ENCODE data around the gene AHCYL1.

Gene AHCYL1

GRCh38 chr1:109977225-109977624 lies 7.3 kb upstream of the AHCYL1 start:
- Histone ChIP-seq H2BK120ac (ENCODE audit: low read depth, low read length) (no peak overlapping the region), H2BK5ac (ENCODE audit: low read length) (no peak overlapping the region)

GRCh38 chr1:109977657-109978378 lies 6.7 kb upstream of the AHCYL1 start:
- H3K4ac ChIP-seq (ENCODE audit: low read depth, low read length), result no peak overlapping the region
- DNase-seq, result no peak
- no peak overlapping the region for H2BK15ac ChIP-seq (replicated peaks; ENCODE audit: low read depth)
- no CpG with 5 or more reads among the region's 12 CpGs for WGBS (ENCODE audit: extremely low coverage, insufficient coverage, low lambda C conversion rate)
- H3K23ac ChIP-seq (ENCODE audit: low read length), result no peak overlapping the region
- H3K18ac ChIP-seq (ENCODE audit: low read length), result no peak overlapping the region
- no peak overlapping the region for H2BK5ac ChIP-seq (ENCODE audit: low read length)
- H2AK5ac ChIP-seq (ENCODE audit: low read length), result no peak overlapping the region
- H3K9ac ChIP-seq (ENCODE audit: low read length), result no peak overlapping the region
- H3K27me3 ChIP-seq (ENCODE audit: insufficient read depth, low read length, poor library complexity), result no peaks in the 10 kb centered on the region
- no peaks in the 10 kb centered on the region for H3K79me1 ChIP-seq (ENCODE audit: low read length)
- H3K4me3 ChIP-seq (ENCODE audit: low read length), result no peak overlapping the region
- no peak overlapping the region for H3K56ac ChIP-seq (ENCODE audit: low read length)
- H2BK120ac ChIP-seq (ENCODE audit: low read depth, low read length), result no peak overlapping the region
- no peak overlapping the region for H3K27ac ChIP-seq (ENCODE audit: low read depth, low read length)
- H3K4me1 ChIP-seq (ENCODE audit: control insufficient read depth, low read depth, low read length), result no peaks in the 10 kb centered on the region
- H3K36me3 ChIP-seq (ENCODE audit: control insufficient read depth, insufficient read depth, low read length), result no peaks in the 10 kb centered on the region
- no peak overlapping the region for H4K5ac ChIP-seq (ENCODE audit: low read length)
- no peak overlapping the region for H4K8ac ChIP-seq (ENCODE audit: low read depth, low read length)
- H3K4me2 ChIP-seq (ENCODE audit: low read length), result no peak overlapping the region
- H3K79me2 ChIP-seq (ENCODE audit: control insufficient read depth, insufficient read depth, low read length), result no peaks in the 10 kb centered on the region

More at GRCh38 chr1:109977225-109977624, 7.3 kb upstream of the AHCYL1 start:
- Histone ChIP-seq H3K23ac (ENCODE audit: low read length) (no peak overlapping the region), H3K4me1 (ENCODE audit: control insufficient read depth, low read depth, low read length) (no peaks in the 10 kb centered on the region), H3K18ac (ENCODE audit: low read length) (no peak overlapping the region), H3K56ac (ENCODE audit: low read length) (no peak overlapping the region), H2AK5ac (ENCODE audit: low read length) (no peak overlapping the region), H4K8ac (ENCODE audit: low read depth, low read length) (no peak overlapping the region), H4K5ac (ENCODE audit: low read length) (no peak overlapping the region), H3K4me2 (ENCODE audit: low read length) (no peak overlapping the region), H3K27me3 (ENCODE audit: insufficient read depth, low read length, poor library complexity) (no peaks in the 10 kb centered on the region), H3K36me3 (ENCODE audit: control insufficient read depth, insufficient read depth, low read length) (no peaks in the 10 kb centered on the region), H3K4ac (ENCODE audit: low read depth, low read length) (no peak overlapping the region), H3K9ac (ENCODE audit: low read length) (no peak overlapping the region), H2BK15ac (replicated peaks; ENCODE audit: low read depth) (no peak overlapping the region), H3K79me1 (ENCODE audit: low read length) (no peaks in the 10 kb centered on the region), H3K4me3 (ENCODE audit: low read length) (no peak overlapping the region), H3K79me2 (ENCODE audit: control insufficient read depth, insufficient read depth, low read length) (no peaks in the 10 kb centered on the region), H3K27ac (ENCODE audit: low read depth, low read length) (no peak overlapping the region)
- WGBS (ENCODE audit: extremely low coverage, insufficient coverage, low lambda C conversion rate), result no CpG with 5 or more reads among the region's 8 CpGs
- no peak for DNase-seq

- Histone ChIP-seq H3K4ac (ENCODE audit: low read depth, low read length) (no peak overlapping the region), H3K36me3 (ENCODE audit: control insufficient read depth, insufficient read depth, low read length) (no peaks in the 10 kb centered on the region), H3K18ac (ENCODE audit: low read length) (no peak overlapping the region), H3K4me1 (ENCODE audit: control insufficient read depth, low read depth, low read length) (no peaks in the 10 kb centered on the region), H2BK120ac (ENCODE audit: low read depth, low read length) (no peak overlapping the region), H4K5ac (ENCODE audit: low read length) (no peak overlapping the region), H3K9ac (ENCODE audit: low read length) (no peak overlapping the region), H2BK15ac (replicated peaks; ENCODE audit: low read depth) (no peak overlapping the region), H2AK5ac (ENCODE audit: low read length) (no peak overlapping the region), H3K4me3 (ENCODE audit: low read length) (no peak overlapping the region), H3K79me1 (ENCODE audit: low read length) (no peaks in the 10 kb centered on the region), H3K23ac (ENCODE audit: low read length) (no peak overlapping the region), H3K4me2 (ENCODE audit: low read length) (no peak overlapping the region), H3K79me2 (ENCODE audit: control insufficient read depth, insufficient read depth, low read length) (no peaks in the 10 kb centered on the region), H3K56ac (ENCODE audit: low read length) (no peak overlapping the region), H2BK5ac (ENCODE audit: low read length) (no peak overlapping the region), H3K27ac (ENCODE audit: low read depth, low read length) (no peak overlapping the region), H3K27me3 (ENCODE audit: insufficient read depth, low read length, poor library complexity) (no peaks in the 10 kb centered on the region), H4K8ac (ENCODE audit: low read depth, low read length) (no peak overlapping the region)
- WGBS (ENCODE audit: extremely low coverage, insufficient coverage, low lambda C conversion rate), result no CpG with 5 or more reads among the region's 9 CpGs
- no peak for DNase-seq
Measured at GRCh38 chr1:109978761-109979488, 5.6 kb upstream of the AHCYL1 start.

- no peaks in the 10 kb centered on the region for H3K79me2 ChIP-seq (ENCODE audit: control insufficient read depth, insufficient read depth, low read length)
- H2BK5ac ChIP-seq (ENCODE audit: low read length), result no peak overlapping the region
- WGBS (ENCODE audit: extremely low coverage, insufficient coverage, low lambda C conversion rate), result no CpG with 5 or more reads among the region's 5 CpGs
- H3K56ac ChIP-seq (ENCODE audit: low read length), result no peak overlapping the region
- no peak overlapping the region for H3K4ac ChIP-seq (ENCODE audit: low read depth, low read length)
- no peak for DNase-seq
- no peak overlapping the region for H2BK15ac ChIP-seq (replicated peaks; ENCODE audit: low read depth)
- H3K4me3 ChIP-seq (ENCODE audit: low read length), result no peak overlapping the region
- no peak overlapping the region for H3K9ac ChIP-seq (ENCODE audit: low read length)
- H3K36me3 ChIP-seq (ENCODE audit: control insufficient read depth, insufficient read depth, low read length), result no peaks in the 10 kb centered on the region
- H3K27ac ChIP-seq (ENCODE audit: low read depth, low read length), result no peak overlapping the region
- H4K5ac ChIP-seq (ENCODE audit: low read length), result no peak overlapping the region
- no peak overlapping the region for H4K8ac ChIP-seq (ENCODE audit: low read depth, low read length)
- H3K27me3 ChIP-seq (ENCODE audit: insufficient read depth, low read length, poor library complexity), result no peaks in the 10 kb centered on the region
- peaks cover 2% of the 10 kb centered on the region for H3K4me1 ChIP-seq (ENCODE audit: control insufficient read depth, low read depth, low read length)
- no peak overlapping the region for H3K4me2 ChIP-seq (ENCODE audit: low read length)
- no peak overlapping the region for H3K23ac ChIP-seq (ENCODE audit: low read length)
- no peaks in the 10 kb centered on the region for H3K79me1 ChIP-seq (ENCODE audit: low read length)
- no peak overlapping the region for H3K18ac ChIP-seq (ENCODE audit: low read length)
- H2BK120ac ChIP-seq (ENCODE audit: low read depth, low read length), result no peak overlapping the region
- no peak overlapping the region for H2AK5ac ChIP-seq (ENCODE audit: low read length)
Measured at GRCh38 chr1:109979489-109980091, 5.0 kb upstream of the AHCYL1 start.

- Histone ChIP-seq H2BK5ac (ENCODE audit: low read length) (no peak overlapping the region), H3K79me2 (ENCODE audit: control insufficient read depth, insufficient read depth, low read length) (peaks cover 4% of the 10 kb centered on the region), H4K8ac (ENCODE audit: low read depth, low read length) (no peak overlapping the region), H3K4me3 (ENCODE audit: low read length) (no peak overlapping the region), H2AK5ac (ENCODE audit: low read length) (no peak overlapping the region), H4K5ac (ENCODE audit: low read length) (no peak overlapping the region), H3K18ac (ENCODE audit: low read length) (no peak overlapping the region), H3K79me1 (ENCODE audit: low read length) (peaks cover 3% of the 10 kb centered on the region), H3K27me3 (ENCODE audit: insufficient read depth, low read length, poor library complexity) (no peaks in the 10 kb centered on the region), H3K4me1 (ENCODE audit: control insufficient read depth, low read depth, low read length) (peaks cover 2% of the 10 kb centered on the region), H3K9ac (ENCODE audit: low read length) (no peak overlapping the region), H3K4ac (ENCODE audit: low read depth, low read length) (no peak overlapping the region), H3K23ac (ENCODE audit: low read length) (no peak overlapping the region), H3K4me2 (ENCODE audit: low read length) (no peak overlapping the region), H3K27ac (ENCODE audit: low read depth, low read length) (no peak overlapping the region), H3K56ac (ENCODE audit: low read length) (no peak overlapping the region), H2BK15ac (replicated peaks; ENCODE audit: low read depth) (no peak overlapping the region), H2BK120ac (ENCODE audit: low read depth, low read length) (no peak overlapping the region), H3K36me3 (ENCODE audit: control insufficient read depth, insufficient read depth, low read length) (no peaks in the 10 kb centered on the region)
- no CpG with 5 or more reads among the region's 6 CpGs for WGBS (ENCODE audit: extremely low coverage, insufficient coverage, low lambda C conversion rate)
- peak; percentile 68 for DNase-seq
Measured at GRCh38 chr1:109980324-109981003, 4.1 kb upstream of the AHCYL1 start.
